HG02970 (cell line): ENCODE results near the gene EPB41L1.

Source experiments
- ATAC-seq: cut with Tn5 transposase; IDR thresholded peaks from one replicate; pipeline ENCODE4 v1.9.1; 2021; ENCODE audit warnings: mild to moderate bottlenecking, moderate library complexity, moderate number of reproducible peaks; ENCODE audit not compliant: unreplicated experiment, low FRiP score

EPB41L1 gene

GRCh38 chr20:36252511-36252910 lies 98.0 kb downstream of the EPB41L1 start:
- ATAC-seq = no peak

- ATAC-seq = no peak
These were observed 98.5 kb downstream of the EPB41L1 start for GRCh38 chr20:36253036-36253435.

DNA sequence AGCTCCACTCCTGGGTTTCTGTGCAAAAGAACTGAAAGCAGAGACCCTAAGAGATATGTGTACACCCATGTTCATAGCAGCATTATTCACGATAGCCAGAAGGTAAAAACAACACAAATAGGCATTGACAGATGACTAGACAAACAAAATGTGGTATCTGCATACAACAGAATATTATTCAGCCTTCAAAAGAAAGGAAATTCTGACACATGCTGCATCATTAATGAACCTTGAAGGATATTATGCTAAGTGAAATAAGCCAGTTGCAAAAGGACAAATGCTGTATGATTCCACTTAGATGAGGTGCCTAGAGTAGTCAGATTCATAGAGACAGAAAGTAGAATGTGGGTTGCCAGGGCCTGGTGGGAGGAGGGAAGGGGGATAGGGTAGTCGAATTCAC lies 99.5 kb downstream of the EPB41L1 start:
- no peak for ATAC-seq

- no peak for ATAC-seq
These were observed 100.9 kb downstream of the EPB41L1 start for GRCh38 chr20:36255445-36255844.

- ATAC-seq = no peak
These were observed 104.9 kb downstream of the EPB41L1 start for GRCh38 chr20:36259177-36260061.

DNA sequence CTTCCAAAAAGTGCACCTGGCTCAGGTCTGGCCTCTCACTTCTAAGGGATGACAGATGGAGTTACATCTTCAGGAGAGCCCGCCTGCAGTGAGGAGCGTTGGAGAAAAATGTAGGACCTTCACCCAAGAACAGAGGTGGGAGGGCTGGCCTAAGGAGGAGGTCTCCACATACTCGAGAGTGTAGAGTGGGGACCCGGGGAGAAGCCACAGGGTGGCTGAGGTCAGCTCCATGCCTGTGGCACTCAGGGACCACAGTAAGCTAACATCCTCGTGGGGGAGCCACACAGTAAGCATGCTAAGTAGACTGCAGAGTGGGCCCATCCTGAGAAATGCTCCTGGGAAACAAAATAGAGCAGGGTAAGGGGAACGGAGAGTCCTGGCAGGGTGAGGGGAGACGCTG lies 105.8 kb downstream of the EPB41L1 start:
- ATAC-seq = no peak

- ATAC-seq = no peak
These were observed 107.0 kb downstream of the EPB41L1 start for GRCh38 chr20:36261389-36262105.

GRCh38 chr20:36262440-36262839 lies 107.9 kb downstream of the EPB41L1 start:
- no peak for ATAC-seq

DNA sequence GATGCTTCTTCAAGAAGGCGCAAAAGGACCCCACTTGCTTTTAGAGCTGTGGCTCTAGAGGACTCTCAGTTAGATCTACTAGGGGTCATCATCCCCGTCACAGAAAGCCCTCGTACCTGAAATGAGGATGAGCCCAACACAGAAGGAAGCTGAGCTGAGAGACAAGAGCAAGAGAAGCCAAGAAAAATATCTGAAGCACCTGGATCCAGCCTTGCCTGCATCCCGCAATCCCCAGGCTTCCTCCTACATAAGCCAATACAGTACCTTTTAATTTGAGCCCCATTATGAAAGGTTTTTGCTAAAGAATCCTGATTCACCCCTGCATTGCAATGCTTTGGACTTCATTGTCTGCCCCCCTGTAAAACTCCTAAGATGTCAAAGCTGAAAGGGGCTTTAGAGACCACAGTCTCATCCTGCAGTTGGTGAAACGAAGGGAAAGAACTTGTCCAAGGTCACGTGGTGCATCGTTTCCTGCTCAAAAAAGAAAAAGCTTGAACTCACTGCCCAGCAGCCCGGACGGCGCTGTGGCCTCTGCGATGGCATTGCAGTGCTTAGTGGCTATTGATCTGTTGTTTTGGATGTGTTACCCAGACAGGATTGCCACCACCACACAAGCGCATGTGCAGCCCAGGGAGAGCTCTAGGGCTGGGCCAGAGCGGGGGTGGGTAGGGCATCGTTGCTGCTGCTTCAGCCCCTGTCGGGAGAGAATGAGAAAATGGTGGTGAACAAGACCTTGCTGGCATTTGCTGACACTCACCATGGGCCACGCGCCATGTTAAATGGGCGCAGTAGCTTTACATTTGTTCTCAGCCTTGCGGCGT lies 110.1 kb downstream of the EPB41L1 start:
- no peak for ATAC-seq

DNA sequence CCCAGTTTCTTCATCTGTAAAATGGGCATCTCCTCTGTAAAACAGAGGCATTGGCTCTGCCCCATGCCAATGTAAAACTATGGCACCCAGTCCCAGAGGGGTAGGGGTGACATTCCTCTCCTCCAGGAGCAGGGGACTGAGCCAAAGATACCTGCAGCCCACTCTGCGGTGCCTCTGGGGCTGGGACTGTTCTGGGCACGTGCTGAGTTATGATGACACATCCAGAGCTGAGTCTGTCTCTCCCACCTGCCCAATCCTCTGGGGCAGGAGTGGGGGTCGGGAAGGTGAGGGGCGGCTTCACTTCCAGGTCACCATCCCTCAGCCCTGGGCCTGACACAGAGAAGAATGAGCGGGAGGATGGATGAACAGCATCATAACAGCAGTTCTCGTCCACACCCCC lies 111.6 kb downstream of the EPB41L1 start:
- ATAC-seq = no peak

- no peak for ATAC-seq
These were observed 113.3 kb downstream of the EPB41L1 start for GRCh38 chr20:36267605-36268381.

DNA sequence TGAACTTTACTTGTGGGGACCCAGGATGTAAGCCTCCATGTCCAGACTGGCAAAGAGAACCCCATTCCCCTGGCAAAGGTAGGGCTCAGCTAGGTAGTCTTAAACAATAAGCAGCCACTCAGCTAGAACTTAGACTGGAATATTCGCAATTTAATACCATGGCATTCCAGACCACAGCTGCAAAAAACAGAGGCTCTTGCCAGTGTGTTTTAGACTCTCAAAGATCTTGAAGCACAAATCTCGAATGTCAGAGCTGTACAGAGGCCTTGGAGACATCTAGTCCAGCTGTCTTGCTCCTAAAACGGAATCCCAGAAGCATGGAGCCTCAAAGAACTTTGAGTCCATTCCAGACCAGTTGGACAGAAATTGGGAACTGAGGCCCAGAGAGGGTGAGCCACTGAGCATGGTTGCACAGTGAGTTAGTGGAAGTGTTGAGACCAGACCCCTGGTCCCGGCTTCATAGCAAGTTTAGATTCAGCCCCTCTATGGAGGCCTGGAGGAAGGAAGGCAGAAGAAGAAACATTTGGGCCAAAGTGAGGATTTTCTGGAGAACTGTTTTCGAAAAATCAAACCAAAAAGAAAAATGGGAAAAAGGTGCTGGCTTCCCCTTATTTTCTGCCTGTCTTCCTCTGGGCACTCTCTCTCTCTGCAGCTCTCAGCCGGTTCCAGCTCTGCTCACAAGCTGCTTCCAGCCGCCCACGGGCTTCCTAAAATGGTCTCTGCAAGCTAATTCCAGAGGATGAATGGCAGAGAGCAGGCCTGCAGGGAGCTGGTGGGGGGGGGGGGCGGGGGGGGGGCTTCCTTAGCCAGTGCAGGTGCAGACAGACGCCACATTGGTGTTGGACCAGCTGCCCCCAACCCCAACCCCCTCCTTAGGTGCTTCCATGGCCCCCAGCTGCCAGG lies 114.2 kb downstream of the EPB41L1 start:
- no peak for ATAC-seq

GRCh38 chr20:36269507-36269906 lies 115.0 kb downstream of the EPB41L1 start:
- ATAC-seq = no peak

GRCh38 chr20:36270744-36271638 lies 116.5 kb downstream of the EPB41L1 start:
- no peak for ATAC-seq

- no peak for ATAC-seq
These were observed 117.4 kb downstream of the EPB41L1 start for GRCh38 chr20:36271639-36272546.

DNA sequence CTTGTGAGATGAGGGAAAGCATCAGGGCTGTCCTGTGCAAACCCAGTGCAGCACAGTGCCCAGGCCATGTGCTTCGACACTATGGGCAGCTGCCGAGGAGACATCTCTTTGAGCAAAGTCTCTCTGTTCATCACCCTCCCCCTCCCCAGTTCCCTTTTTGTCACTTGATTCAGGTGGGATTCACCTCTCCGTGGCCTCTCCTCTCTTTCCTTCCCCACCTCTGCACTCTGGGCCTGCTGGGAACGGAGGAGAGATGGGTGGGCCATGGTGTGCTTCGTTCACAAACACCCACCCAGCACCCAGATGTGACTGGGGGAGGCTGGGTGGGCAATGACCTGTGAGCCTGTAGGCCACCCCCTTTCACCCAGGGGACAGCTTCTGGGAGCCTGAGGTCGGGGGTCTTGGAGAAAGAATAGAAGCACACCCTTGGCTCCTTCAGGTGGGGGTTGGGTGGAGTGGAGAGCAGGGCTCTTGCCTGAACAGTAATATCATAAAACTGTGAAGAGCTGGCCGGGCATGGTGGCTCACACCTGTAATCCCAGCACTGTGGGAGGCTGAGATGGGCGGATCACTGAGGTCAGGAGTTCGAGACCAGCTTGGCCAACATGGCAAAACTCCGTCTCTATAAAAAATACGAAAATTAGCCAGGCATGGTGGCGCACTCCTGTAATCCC lies 118.1 kb downstream of the EPB41L1 start:
- no peak for ATAC-seq
